Suprapubic skin (tissue), 3 donors: ENCODE data around the gene HIVEP3.
A peak's percentile ranks its signal among the peaks of the same experiment; 100 is the strongest.

ENCODE experiments used
- CTCF ChIP-seq, 2 donors: fragments of 200-600 bp in 1 of 2; fragments of 450-650 bp in 1 of 2; sonication (generic) in 1 of 2; IDR thresholded peaks; one replicate each; pipeline ENCODE4 v1.5.1; 2016 to 2019; ENCODE audit warnings: antibody characterized with exemption in 2 of 2, mild to moderate bottlenecking in 1 of 2, moderate library complexity in 1 of 2
- EP300 ChIP-seq: sonication (generic); formaldehyde crosslinking; IDR thresholded peaks from one replicate; pipeline ENCODE4 v1.6.1; 2017; ENCODE audit warnings: antibody characterized with exemption
- POLR2A ChIP-seq, 2 donors: fragments of 450-650 bp; IDR thresholded peaks; one replicate each; pipeline ENCODE4 v1.6.1; 2017; ENCODE audit warnings: antibody characterized with exemption in 2 of 2, mild to moderate bottlenecking in 2 of 2, moderate library complexity in 2 of 2

GRCh38 chr1:41484402-41485241, 434.1 kb downstream of the HIVEP3 start, which contains the start of gene EDN2:
- TF ChIP-seq CTCF (IDR thresholded peaks at IDR 0.05) (peak in 1 of 2 donors; percentile 29), POLR2A (IDR thresholded peaks at IDR 0.05) (no peak), EP300 (no peak)
